UCSD-AML1 (cell line): ENCODE results near the gene GRM4.
A peak's percentile ranks its signal among the peaks of the same experiment; 100 is the strongest.

Experiments used
- DNase-seq: peaks from one replicate; lab custom pipeline; 2025; ENCODE audit not compliant: unreplicated experiment; lab: John Stamatoyannopoulos, UW

Gene GRM4

DNA sequence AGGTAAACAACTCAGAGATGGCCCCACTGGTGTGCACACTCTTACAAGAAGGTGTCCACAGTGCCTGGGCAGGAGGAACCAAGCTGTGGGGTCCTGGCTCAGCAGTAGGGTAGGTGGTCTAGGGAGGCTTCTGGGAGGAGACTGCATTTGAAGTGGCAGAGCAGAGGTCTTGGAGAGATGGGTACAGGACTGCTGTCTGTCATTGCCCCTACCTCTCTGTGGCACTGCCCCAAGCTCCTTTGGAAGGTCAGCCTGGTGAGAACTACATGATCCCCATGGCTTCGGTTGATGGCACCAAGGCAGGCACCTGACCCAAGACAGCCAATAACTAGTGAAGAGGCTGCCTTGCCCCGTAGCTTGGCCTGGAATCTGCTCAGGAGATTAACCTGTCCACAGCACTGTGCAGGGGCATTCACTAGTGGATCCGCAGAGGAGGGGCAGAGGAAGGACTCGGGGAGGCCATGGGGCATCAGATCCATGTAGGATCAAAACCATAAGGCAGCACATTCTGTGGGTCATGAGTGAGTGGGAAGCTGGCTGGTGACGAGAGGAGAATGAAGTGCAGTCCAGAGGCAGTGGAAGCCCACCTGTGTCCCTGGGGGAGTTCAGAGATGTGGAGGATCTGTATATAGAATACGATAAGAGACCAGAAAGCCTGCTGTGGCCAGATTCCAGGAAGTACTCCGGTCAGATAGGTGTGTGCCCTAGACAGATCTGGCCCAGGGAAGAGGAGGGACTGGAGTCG is 162.0 kb downstream of the GRM4 start:
- no peak for DNase-seq

GRCh38 chr6:33983109-33983716 is 162.7 kb downstream of the GRM4 start:
- peak; percentile 56 for DNase-seq

GRCh38 chr6:33981861-33982260 is 164.0 kb downstream of the GRM4 start:
- no peak for DNase-seq

DNA sequence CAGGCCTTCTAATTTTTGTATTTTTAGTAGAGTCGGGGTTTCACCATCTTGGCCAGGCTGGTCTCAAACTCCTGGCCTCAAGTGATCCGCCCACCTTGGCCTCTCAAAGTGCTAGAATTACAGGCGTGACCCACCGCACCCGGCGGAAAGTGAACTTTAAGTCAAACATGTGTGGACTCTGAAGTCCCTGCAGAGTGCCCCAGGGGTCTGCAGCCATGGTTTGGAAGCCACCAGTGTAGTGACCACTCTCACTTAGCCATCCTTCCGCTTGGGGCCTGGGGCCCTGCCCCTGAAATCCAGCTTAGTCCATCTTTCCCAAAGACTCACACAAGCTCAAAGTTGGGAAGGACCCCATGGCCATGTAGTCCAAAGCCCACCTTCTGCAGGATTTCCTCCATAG is 164.5 kb downstream of the GRM4 start:
- no peak for DNase-seq

DNA sequence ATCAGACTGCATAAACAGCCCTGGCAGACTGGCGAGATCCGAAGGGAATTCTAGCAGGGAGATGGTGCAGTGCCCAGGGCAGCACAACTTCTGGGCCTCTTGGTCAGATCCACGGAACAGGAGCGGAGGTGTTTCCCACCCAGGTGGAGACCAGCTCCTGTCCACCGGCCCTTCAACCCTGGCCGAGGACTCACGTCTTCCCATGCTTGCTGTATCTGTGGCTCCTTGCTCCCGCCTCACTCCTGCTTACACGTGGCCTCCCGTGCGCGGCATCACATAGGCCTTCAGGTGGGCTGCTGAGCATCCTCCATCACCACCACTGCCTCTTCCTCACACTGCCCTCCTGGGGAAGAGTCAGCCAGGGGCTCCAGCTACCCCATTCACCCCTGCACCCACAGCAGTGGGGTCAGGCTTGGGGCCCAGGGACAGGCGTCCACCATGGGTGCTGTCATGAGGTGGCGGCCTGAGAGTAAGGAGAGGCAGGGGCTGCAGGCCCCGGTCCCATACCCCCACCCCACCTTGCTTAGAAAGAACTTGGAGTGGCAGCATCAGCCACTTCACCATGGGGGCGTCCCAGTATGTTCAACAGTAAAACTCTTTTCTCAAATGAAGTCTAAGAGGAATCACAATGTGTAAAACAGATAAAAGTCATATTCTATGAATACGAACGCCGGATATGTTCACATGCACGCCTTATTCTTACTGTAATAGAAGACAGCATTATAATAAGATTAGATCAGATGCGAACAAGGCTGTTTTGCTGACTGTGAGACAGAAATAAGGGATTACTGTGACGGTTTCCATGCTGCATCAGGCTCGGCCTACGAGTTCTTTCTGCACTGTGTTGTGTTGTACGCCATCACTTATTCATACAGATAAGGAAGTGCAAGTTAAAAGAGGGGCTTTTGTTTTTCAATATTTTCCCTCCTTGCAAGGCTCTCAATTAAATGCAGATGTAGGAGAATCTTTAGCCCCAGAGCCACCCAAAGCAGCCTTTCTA is 165.4 kb downstream of the GRM4 start:
- no peak for DNase-seq

DNA sequence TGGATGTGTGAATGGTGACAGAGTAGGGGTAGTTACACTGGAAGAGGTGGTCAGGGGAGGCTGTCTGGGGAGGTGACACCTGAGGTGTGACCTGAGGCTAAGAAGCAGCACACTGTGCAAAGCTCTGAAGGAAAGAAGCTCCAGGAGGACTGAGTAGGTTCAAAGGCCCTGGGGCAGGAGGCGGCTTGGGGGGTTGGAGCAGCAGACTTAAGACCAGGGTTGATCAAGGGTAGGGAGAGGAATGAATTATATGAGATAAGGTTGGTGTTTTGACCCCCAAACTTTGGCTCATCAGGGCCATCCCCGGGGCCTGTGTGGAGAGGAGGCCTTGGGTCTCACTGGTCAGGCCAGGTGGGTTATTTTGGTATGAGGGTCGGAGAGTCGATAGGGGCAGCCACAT is 166.1 kb downstream of the GRM4 start:
- no peak for DNase-seq

- DNase-seq = no peak
Measured at GRCh38 chr6:33978412-33979150, 167.3 kb downstream of the GRM4 start.

- no peak for DNase-seq
Measured at GRCh38 chr6:33977606-33978411, 168.1 kb downstream of the GRM4 start.

- DNase-seq = no peak
Measured at GRCh38 chr6:33976437-33977360, 169.2 kb downstream of the GRM4 start.

- DNase-seq = no peak
Measured at GRCh38 chr6:33975661-33976436, 170.0 kb downstream of the GRM4 start.

GRCh38 chr6:33974471-33974870 is 171.4 kb downstream of the GRM4 start:
- no peak for DNase-seq

DNA sequence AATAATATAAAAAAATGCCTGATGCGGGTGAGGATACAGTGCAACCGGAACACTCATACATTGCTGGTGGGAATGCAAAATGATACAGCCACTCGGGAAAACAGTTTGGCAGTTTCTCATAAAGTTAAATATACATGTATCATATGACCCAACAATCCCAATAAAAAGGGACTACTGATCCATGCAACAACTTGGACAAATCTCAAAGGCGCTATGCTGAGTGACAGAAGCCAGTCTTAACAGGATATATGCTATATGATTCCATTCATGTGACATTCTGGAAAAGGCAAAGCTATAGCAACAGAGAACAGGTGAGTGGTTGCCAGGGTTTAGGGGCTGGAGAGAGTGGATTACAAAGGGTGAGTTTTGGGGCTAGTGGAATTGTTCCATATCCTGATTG is 171.9 kb downstream of the GRM4 start:
- no peak for DNase-seq

DNA sequence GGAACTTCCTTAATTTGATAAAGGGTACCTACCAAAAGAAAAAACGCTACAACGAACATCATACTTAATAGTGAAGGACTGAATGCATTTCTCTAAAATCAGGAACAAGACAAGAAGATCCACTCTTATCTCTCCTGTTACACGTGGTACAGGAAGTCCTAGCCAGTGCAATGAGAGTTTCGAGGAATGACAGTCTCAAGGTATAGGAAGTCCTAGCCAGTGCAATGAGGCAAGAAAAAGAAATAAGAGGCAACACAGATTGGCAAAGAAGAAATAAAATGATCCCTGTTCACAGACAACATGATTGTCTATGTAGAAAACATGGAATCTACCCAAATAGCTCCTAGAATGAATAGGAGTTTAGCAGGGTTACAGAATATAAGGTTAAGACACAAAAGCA is 174.3 kb downstream of the GRM4 start:
- DNase-seq = no peak
